GM21423 (cell line): ENCODE data around the gene NDUFA7.
"Not testable (repeated sequence)": the region's sequence is repeated elsewhere in the genome, so short reads cannot be mapped to it uniquely, and the experiment has no call there.

Experiments
- ATAC-seq: cut with Tn5 transposase; IDR thresholded peaks from one replicate; pipeline ENCODE4 v1.9.1; 2021; ENCODE audit warnings: mild to moderate bottlenecking, moderate library complexity; ENCODE audit not compliant: unreplicated experiment

NDUFA7 gene

GRCh38 chr19:8320564-8321066 is 560 bp downstream of the NDUFA7 start:
- ATAC-seq = peak; percentile 21

GRCh38 chr19:8319807-8320520 is 1.2 kb downstream of the NDUFA7 start:
- ATAC-seq = no peak

- ATAC-seq = not testable (repeated sequence)
These were observed 2.3 kb downstream of the NDUFA7 start for GRCh38 chr19:8318835-8319234.

- ATAC-seq = no peak
These were observed 4.6 kb downstream of the NDUFA7 start for GRCh38 chr19:8316351-8317125.

GRCh38 chr19:8314981-8315640 is 6.1 kb downstream of the NDUFA7 start:
- ATAC-seq = not testable (repeated sequence)

GRCh38 chr19:8311461-8312260 is 9.5 kb downstream of the NDUFA7 start:
- ATAC-seq = no peak

- no peak for ATAC-seq
These were observed 10.7 kb downstream of the NDUFA7 start for GRCh38 chr19:8310342-8311055.

- ATAC-seq = no peak
These were observed 12.3 kb downstream of the NDUFA7 start for GRCh38 chr19:8308891-8309291.

- ATAC-seq = peak; percentile 67
These were observed 13.0 kb downstream of the NDUFA7 start, which contains the start of gene CD320 for GRCh38 chr19:8307965-8308866. Gene CD320 (minus strand): TSS chr19:8308358. CDS start chr19:8308290, 68 bp downstream.

GRCh38 chr19:8307400-8307964 is 13.7 kb downstream of the NDUFA7 start:
- ATAC-seq = no peak

GRCh38 chr19:8306235-8307054 is 14.7 kb downstream of the NDUFA7 start:
- no peak for ATAC-seq

GRCh38 chr19:8305798-8306197 is 15.4 kb downstream of the NDUFA7 start:
- no peak for ATAC-seq

GRCh38 chr19:8304841-8305621 is 16.1 kb downstream of the NDUFA7 start:
- ATAC-seq = no peak

- ATAC-seq = no peak
These were observed 18.4 kb downstream of the NDUFA7 start for GRCh38 chr19:8302734-8303133.

GRCh38 chr19:8302357-8302691 is 18.9 kb downstream of the NDUFA7 start:
- no peak for ATAC-seq

GRCh38 chr19:8291337-8291736 is 29.8 kb downstream of the NDUFA7 start:
- not testable (repeated sequence) for ATAC-seq

GRCh38 chr19:8276508-8276907 is 44.7 kb downstream of the NDUFA7 start:
- ATAC-seq = not testable (repeated sequence)
